ENCODE results near the gene METRN. TPM values are rescaled to one million over a fixed set of nuclear protein-coding genes. Genes with fewer than 3 reads are reported as not detected.

The METRN gene
- total RNA-seq, 1 experiment from 2014 or later: 23.4 TPM

DNA sequence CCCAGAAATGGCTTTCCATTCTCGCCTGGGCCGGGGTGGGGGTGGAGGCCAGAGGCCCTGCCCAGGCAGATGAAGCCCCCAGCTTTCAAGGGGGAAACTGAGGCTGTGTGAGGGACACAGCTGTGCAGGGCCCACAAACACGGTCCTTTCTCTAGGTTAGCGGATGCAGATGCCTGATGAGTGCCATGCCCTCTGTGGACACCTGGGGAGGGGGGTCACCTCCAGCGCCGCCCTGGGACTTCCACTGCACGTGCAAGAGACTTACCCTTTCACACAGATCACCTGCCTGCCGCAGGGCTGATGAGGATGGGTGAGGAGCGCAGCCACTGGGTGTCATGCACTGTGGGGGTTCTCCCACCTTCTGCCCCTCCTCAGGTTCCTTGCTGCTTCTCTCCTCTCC, 3.5 kb downstream of the METRN start:
- no peaks in the 10 kb centered on the region for H3K9me3 ChIP-seq
- no peak overlapping the region for H3K4me3 Mint-ChIP-seq (ENCODE audit: unreplicated experiment)
- H3K36me3 Mint-ChIP-seq (ENCODE audit: insufficient read depth, unreplicated experiment): peaks cover 10% of the 10 kb centered on the region
- H3K36me3 ChIP-seq (ENCODE audit: control insufficient read depth, insufficient read depth, low read length): no peaks in the 10 kb centered on the region
- no peaks in the 10 kb centered on the region for H3K27me3 ChIP-seq (replicated peaks; ENCODE audit: control insufficient read depth, insufficient read depth, low read length)
- no peaks in the 10 kb centered on the region for H3K4me1 Mint-ChIP-seq (ENCODE audit: low read depth, unreplicated experiment)
- ChIA-PET POLR2A (no interaction called here), CTCF (no interaction called here)
- BruUV-seq (replicated peaks): no TSS peak
- H3K4me1 ChIP-seq: peaks cover 37% of the 10 kb centered on the region
- no peak for DNase-seq
- TF ChIP-seq, protein P1, sequence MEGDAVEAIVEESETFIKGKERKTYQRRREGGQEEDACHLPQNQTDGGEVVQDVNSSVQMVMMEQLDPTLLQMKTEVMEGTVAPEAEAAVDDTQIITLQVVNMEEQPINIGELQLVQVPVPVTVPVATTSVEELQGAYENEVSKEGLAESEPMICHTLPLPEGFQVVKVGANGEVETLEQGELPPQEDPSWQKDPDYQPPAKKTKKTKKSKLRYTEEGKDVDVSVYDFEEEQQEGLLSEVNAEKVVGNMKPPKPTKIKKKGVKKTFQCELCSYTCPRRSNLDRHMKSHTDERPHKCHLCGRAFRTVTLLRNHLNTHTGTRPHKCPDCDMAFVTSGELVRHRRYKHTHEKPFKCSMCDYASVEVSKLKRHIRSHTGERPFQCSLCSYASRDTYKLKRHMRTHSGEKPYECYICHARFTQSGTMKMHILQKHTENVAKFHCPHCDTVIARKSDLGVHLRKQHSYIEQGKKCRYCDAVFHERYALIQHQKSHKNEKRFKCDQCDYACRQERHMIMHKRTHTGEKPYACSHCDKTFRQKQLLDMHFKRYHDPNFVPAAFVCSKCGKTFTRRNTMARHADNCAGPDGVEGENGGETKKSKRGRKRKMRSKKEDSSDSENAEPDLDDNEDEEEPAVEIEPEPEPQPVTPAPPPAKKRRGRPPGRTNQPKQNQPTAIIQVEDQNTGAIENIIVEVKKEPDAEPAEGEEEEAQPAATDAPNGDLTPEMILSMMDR (IDR thresholded peaks at IDR 0.05; ENCODE audit: insufficient read depth in 1 of 2, low read depth in 1 of 2, low read length in 1 of 2, severe bottlenecking in 1 of 2, unreplicated experiment in 1 of 2): no peak
- H3K4me3 ChIP-seq (ENCODE audit: low read depth, low read length): no peak overlapping the region
- intact Hi-C loops (cut with micrococcal nuclease; ENCODE audit: unreplicated experiment): loop anchor here (10.0 kb wide), 1 partner anchor 66 kb away; the partner anchor contains the start of genes CHTF18 and RPUSD1
- no peak overlapping the region for H3K27ac Mint-ChIP-seq (ENCODE audit: unreplicated experiment)
- H3K27me3 Mint-ChIP-seq (ENCODE audit: insufficient read depth, unreplicated experiment): no peaks in the 10 kb centered on the region
- no peaks in the 10 kb centered on the region for H3K9me3 Mint-ChIP-seq (ENCODE audit: unreplicated experiment)

DNA sequence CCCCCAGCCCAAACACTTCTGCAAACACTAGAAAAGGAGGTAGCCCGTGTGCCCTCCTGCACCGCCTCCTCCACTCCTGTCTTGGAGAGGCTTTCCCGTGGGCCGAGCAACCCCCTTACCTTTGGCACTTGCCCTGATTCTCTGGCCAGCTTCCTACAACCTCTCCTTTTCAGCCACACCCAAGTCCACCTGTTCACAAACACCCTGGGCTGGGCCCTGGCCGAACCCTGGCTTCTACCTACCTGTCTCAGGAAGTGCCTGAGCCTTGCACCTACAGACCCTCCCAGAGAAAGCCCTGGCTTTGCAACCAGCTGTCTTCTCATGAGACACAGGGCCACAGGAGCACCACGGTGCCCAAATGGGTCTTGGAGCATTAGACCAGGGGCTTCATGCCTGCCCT, 4.0 kb downstream of the METRN start:
- Histone ChIP-seq H3K4me1 (peaks cover 37% of the 10 kb centered on the region), H3K9me3 (no peaks in the 10 kb centered on the region), H3K4me3 (ENCODE audit: low read depth, low read length) (no peak overlapping the region), H3K27me3 (replicated peaks; ENCODE audit: control insufficient read depth, insufficient read depth, low read length) (no peaks in the 10 kb centered on the region), H3K36me3 (ENCODE audit: control insufficient read depth, insufficient read depth, low read length) (no peaks in the 10 kb centered on the region)
- POLR2A ChIA-PET: no interaction called here
- Mint-ChIP-seq H3K4me3 (ENCODE audit: unreplicated experiment) (peak overlapping the region; percentile 73), H3K4me1 (ENCODE audit: low read depth, unreplicated experiment) (no peaks in the 10 kb centered on the region), H3K9me3 (ENCODE audit: unreplicated experiment) (no peaks in the 10 kb centered on the region), H3K27me3 (ENCODE audit: insufficient read depth, unreplicated experiment) (no peaks in the 10 kb centered on the region), H3K27ac (ENCODE audit: unreplicated experiment) (peak overlapping the region; percentile 22), H3K36me3 (ENCODE audit: insufficient read depth, unreplicated experiment) (peaks cover 10% of the 10 kb centered on the region)
- TF ChIP-seq, protein P1 (IDR thresholded peaks at IDR 0.05; ENCODE audit: insufficient read depth in 1 of 2, low read depth in 1 of 2, low read length in 1 of 2, severe bottlenecking in 1 of 2, unreplicated experiment in 1 of 2): no peak
- intact Hi-C loops (cut with micrococcal nuclease; ENCODE audit: unreplicated experiment): loop anchor here (10.0 kb wide), 1 partner anchor 66 kb away; the partner anchor contains the start of genes CHTF18 and RPUSD1
- CTCF ChIA-PET: no interaction called here
- BruUV-seq (replicated peaks): no TSS peak
- no peak for DNase-seq

GRCh38 chr16:719815-720446, 5.0 kb downstream of the METRN start:
- POLR2A ChIA-PET: interaction anchor here (0.9 to 2.4 kb wide), 3 partner anchors 25 to 68 kb away, joined by 3 to 12 read pairs (median 4); partner anchors contain the start of genes CHTF18 and RPUSD1
- Mint-ChIP-seq H3K27ac (ENCODE audit: unreplicated experiment) (peak overlapping the region; percentile 39), H3K9me3 (ENCODE audit: unreplicated experiment) (no peaks in the 10 kb centered on the region), H3K4me1 (ENCODE audit: low read depth, unreplicated experiment) (no peaks in the 10 kb centered on the region), H3K27me3 (ENCODE audit: insufficient read depth, unreplicated experiment) (no peaks in the 10 kb centered on the region), H3K36me3 (ENCODE audit: insufficient read depth, unreplicated experiment) (peaks cover 10% of the 10 kb centered on the region), H3K4me3 (ENCODE audit: unreplicated experiment) (peak overlapping the region; percentile 73)
- Histone ChIP-seq H3K27me3 (replicated peaks; ENCODE audit: control insufficient read depth, insufficient read depth, low read length) (no peaks in the 10 kb centered on the region), H3K4me3 (ENCODE audit: low read depth, low read length) (peak overlapping the region; percentile 86), H3K4me1 (peaks cover 29% of the 10 kb centered on the region), H3K9me3 (no peaks in the 10 kb centered on the region), H3K36me3 (ENCODE audit: control insufficient read depth, insufficient read depth, low read length) (no peaks in the 10 kb centered on the region)
- BruUV-seq (replicated peaks): TSS peak; percentile 71
- DNase-seq: peak; percentile 58 to 69
- CTCF ChIA-PET: interaction anchor here (0.6 to 1.0 kb wide), 7 partner anchors 8 to 335 kb away, joined by 3 to 4 read pairs (median 3); partner anchors contain the start of genes CHTF18 and RPUSD1
- intact Hi-C loops (cut with micrococcal nuclease; ENCODE audit: unreplicated experiment): loop anchor here (10.0 kb wide), 1 partner anchor 65 kb away; the partner anchor contains the start of genes CHTF18 and RPUSD1
- TF ChIP-seq, protein P1 (IDR thresholded peaks at IDR 0.05; ENCODE audit: insufficient read depth in 1 of 2, low read depth in 1 of 2, low read length in 1 of 2, severe bottlenecking in 1 of 2, unreplicated experiment in 1 of 2): peak; percentile 6 to 42

Data from Caco-2 (cell line).